ENCODE measurements around the gene TSC22D4. TPM values are rescaled to one million over a fixed set of nuclear protein-coding genes. Genes with fewer than 3 reads are reported as not detected.

Gene TSC22D4
- total RNA-seq, 2 experiments from 2014 or later = 34.6 to 36.5 TPM

DNA sequence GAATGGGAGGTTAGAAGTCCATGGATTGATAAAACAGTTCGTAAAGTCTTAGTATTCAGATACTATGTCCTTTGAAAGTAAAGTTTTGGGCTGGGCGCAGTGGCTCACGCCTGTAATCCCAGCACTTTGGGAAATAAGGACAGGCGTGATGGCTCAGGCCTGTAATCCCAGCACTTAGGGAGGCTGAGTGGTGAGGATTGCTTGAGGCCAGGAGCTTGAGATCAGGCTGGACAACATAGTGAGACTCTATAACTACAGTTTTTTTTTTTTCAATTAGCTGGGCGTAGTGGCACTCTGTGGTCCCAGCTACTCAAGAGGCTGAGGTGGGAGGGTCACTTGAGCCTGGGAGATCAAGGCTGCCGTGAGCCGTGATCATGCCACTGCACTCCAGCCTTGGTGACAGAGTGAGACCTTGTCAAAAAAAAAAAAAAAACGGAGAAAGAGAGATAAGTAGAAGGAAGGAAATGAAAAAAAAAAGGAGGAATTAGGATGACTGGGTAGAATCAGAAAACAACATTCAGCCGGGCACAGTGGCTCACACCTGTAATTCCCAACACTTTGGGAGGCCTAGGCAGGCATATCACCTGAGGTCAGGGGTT, 34.3 kb upstream of the TSC22D4 start:
- Mint-ChIP-seq H3K36me3 (ENCODE audit: low read depth) (no peaks in the 10 kb centered on the region), H3K27ac (no peak overlapping the region), H3K4me1 (ENCODE audit: low read depth) (peaks cover 35% of the 10 kb centered on the region), H3K27me3 (no peaks in the 10 kb centered on the region), H3K4me3 (no peak overlapping the region), H3K9me3 (no peaks in the 10 kb centered on the region)
- intact Hi-C loops (cut with DNase I, micrococcal nuclease) = no loop called here
- Histone ChIP-seq H3K4me1 (ENCODE audit: insufficient read depth, low read length) (peaks cover 29% of the 10 kb centered on the region), H3K9me3 (ENCODE audit: control insufficient read depth in 1 of 2, insufficient read depth in 1 of 2, low read length in 2 of 2) (no peaks in the 10 kb centered on the region), H3K36me3 (ENCODE audit: insufficient read depth, low read length) (no peaks in the 10 kb centered on the region), H3K4me3 (ENCODE audit: low read length) (no peak overlapping the region), H3K27me3 (ENCODE audit: control insufficient read depth in 1 of 2, insufficient read depth in 2 of 2, low read length in 2 of 2) (no peaks in the 10 kb centered on the region), H3K27ac (ENCODE audit: low read depth in 1 of 2, low read length in 2 of 2) (no peak overlapping the region)
- CTCF ChIA-PET = no interaction called here
- ATAC-seq (ENCODE audit: poor library complexity) (no peak), DNase-seq (no peak)
- TF ChIP-seq CTCF (IDR thresholded peaks at IDR 0.05) = no peak
- POLR2A ChIA-PET = interaction anchor here (0.7 to 0.9 kb wide), 2 partner anchors 25 to 36 kb away, joined by 4 read pairs; partner anchors contain the start of gene AGFG2

GRCh38 chr7:100510437-100511239, 31.6 kb upstream of the TSC22D4 start:
- intact Hi-C loops (cut with DNase I, micrococcal nuclease) = no loop called here
- H3K27ac Mint-ChIP-seq = no peak overlapping the region
- ChIA-PET CTCF (interaction anchor here (1.1 kb wide), 1 partner anchor 34 kb away, joined by 4 read pairs; no protein-coding TSS in a partner anchor), POLR2A (no interaction called here)
- ATAC-seq (ENCODE audit: poor library complexity) (no peak), DNase-seq (no peak)
- no peak overlapping the region for H3K4me3 ChIP-seq (ENCODE audit: low read length)
- no peak for TF ChIP-seq CTCF (IDR thresholded peaks at IDR 0.05)
- H3K27me3 Mint-ChIP-seq = no peaks in the 10 kb centered on the region
- H3K36me3 Mint-ChIP-seq (ENCODE audit: low read depth) = no peaks in the 10 kb centered on the region
- no peaks in the 10 kb centered on the region for H3K9me3 Mint-ChIP-seq
- H3K36me3 ChIP-seq (ENCODE audit: insufficient read depth, low read length) = no peaks in the 10 kb centered on the region
- peaks cover 17% of the 10 kb centered on the region for H3K4me1 Mint-ChIP-seq (ENCODE audit: low read depth)
- H3K4me3 Mint-ChIP-seq = no peak overlapping the region
- no peaks in the 10 kb centered on the region for H3K9me3 ChIP-seq (ENCODE audit: control insufficient read depth in 1 of 2, insufficient read depth in 1 of 2, low read length in 2 of 2)
- H3K4me1 ChIP-seq (ENCODE audit: insufficient read depth, low read length) = peaks cover 9% of the 10 kb centered on the region
- no peak overlapping the region for H3K27ac ChIP-seq (ENCODE audit: low read depth in 1 of 2, low read length in 2 of 2)
- H3K27me3 ChIP-seq (ENCODE audit: control insufficient read depth in 1 of 2, insufficient read depth in 2 of 2, low read length in 2 of 2) = no peaks in the 10 kb centered on the region

DNA sequence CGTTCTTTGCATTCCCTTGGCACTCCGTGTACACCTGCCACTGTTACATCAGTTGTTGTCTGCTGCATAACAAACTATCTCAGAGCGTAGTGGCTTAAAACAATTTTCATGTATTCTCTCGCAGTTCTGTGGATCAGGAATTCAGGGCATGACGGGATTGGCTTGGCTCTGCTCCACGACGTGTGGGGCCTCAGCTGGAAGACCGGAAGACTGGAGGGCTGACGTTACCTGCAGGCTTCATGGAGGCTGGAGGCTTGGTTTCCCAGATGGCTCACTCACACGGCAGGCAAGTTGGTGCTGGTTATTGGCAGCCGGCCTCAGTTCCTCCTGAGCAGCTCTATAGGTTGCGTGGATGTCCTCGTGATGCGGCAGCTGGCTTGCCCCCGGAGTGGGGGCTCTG, 30.2 kb upstream of the TSC22D4 start:
- no peaks in the 10 kb centered on the region for H3K36me3 ChIP-seq (ENCODE audit: insufficient read depth, low read length)
- H3K27ac ChIP-seq (ENCODE audit: low read depth in 1 of 2, low read length in 2 of 2) = no peak overlapping the region
- H3K4me3 Mint-ChIP-seq = no peak overlapping the region
- no peak for TF ChIP-seq CTCF (IDR thresholded peaks at IDR 0.05)
- H3K9me3 Mint-ChIP-seq = no peaks in the 10 kb centered on the region
- H3K27me3 Mint-ChIP-seq = no peaks in the 10 kb centered on the region
- no peak for DNase-seq
- H3K4me1 ChIP-seq (ENCODE audit: insufficient read depth, low read length) = no peaks in the 10 kb centered on the region
- intact Hi-C loops (cut with DNase I, micrococcal nuclease) = no loop called here
- H3K36me3 Mint-ChIP-seq (ENCODE audit: low read depth) = no peaks in the 10 kb centered on the region
- H3K27me3 ChIP-seq (ENCODE audit: control insufficient read depth in 1 of 2, insufficient read depth in 2 of 2, low read length in 2 of 2) = no peaks in the 10 kb centered on the region
- ATAC-seq (ENCODE audit: poor library complexity) = no peak
- H3K9me3 ChIP-seq (ENCODE audit: control insufficient read depth in 1 of 2, insufficient read depth in 1 of 2, low read length in 2 of 2) = no peaks in the 10 kb centered on the region
- no peak overlapping the region for H3K27ac Mint-ChIP-seq
- H3K4me3 ChIP-seq (ENCODE audit: low read length) = no peak overlapping the region
- ChIA-PET CTCF (interaction anchor here (0.9 to 1.2 kb wide), 2 partner anchors 13 to 26 kb away, joined by 3 read pairs; no protein-coding TSS in a partner anchor), POLR2A (no interaction called here)
- peaks cover 8% of the 10 kb centered on the region for H3K4me1 Mint-ChIP-seq (ENCODE audit: low read depth)

Data from CD4-positive, alpha-beta T cell (primary cell).